ENCODE results near the gene TUBB1. TPM values are rescaled to one million over a fixed set of nuclear protein-coding genes. Genes with fewer than 3 reads are reported as not detected.

TUBB1 gene
- total and polyA plus RNA-seq, 7 experiments from 2014 or later, result 0.14 to 9.5 (median 0.60) TPM; not detected in 3

DNA sequence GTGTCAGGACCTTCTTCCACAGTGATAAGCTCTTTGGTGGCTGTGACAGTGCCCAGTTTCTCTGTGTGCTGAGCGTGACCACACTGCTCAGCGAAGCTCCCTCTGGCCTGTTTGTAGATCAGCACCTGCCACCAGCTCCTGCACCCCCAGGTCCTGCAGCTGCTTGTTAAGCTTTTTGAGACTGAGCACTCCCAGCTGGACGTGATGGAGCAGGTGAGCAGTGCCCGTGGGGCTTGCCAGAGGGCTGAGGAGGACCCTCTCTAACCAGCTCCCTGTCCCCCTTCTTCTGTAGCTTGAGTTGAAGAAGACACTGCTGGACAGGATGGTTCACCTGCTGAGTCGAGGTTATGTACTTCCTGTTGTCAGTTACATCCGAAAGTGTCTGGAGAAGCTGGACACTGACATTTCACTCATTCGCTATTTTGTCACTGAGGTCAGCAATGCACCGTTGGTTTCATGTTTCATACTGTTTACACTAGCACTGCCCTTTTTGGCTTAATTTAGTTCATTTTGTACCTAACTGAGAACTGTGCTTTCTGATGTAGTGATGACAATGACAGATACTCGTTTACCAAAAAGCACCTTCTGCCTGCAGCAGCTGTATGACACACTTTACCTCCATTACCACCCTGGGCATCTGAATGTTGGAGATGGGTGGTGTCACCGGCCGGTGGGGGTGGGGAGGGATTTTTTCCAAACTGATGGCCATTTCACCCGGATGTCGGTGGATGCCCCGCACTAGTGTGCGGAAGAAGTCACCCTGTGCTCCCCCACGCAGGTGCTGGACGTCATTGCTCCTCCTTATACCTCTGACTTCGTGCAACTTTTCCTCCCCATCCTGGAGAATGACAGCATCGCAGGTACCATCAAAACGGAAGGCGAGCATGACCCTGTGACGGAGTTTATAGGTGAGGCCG, 25.6 kb upstream of the TUBB1 start:
- Histone ChIP-seq H3K4me3 (ENCODE audit: low read length) (no peak overlapping the region), H3K27ac (ENCODE audit: low read depth, low read length) (no peak overlapping the region), H3K4me1 (ENCODE audit: control insufficient read depth in 2 of 2, insufficient read depth in 2 of 2, low read length in 2 of 2) (no peaks in the 10 kb centered on the region), H3K9me3 (ENCODE audit: control insufficient read depth in 2 of 3, low read length in 3 of 3) (no peaks in the 10 kb centered on the region), H3K36me3 (ENCODE audit: control insufficient read depth in 2 of 3, insufficient read depth in 3 of 3, low read length in 3 of 3) (peaks cover 29 to 88% (median 37%) of the 10 kb centered on the region in 3 experiments), H3K27me3 (ENCODE audit: control insufficient read depth in 2 of 2, insufficient read depth in 2 of 2, low read length in 2 of 2) (no peaks in the 10 kb centered on the region)
- Mint-ChIP-seq H3K4me1 (peaks cover 0 to 3% (median 0%) of the 10 kb centered on the region in 7 donors), H3K36me3 (peaks cover 21 to 67% (median 30%) of the 10 kb centered on the region in 5 donors), H3K4me3 (no peak overlapping the region), H3K9me3 (no peaks in the 10 kb centered on the region), H3K27ac (peak overlapping the region in 1 of 9 donors; percentile 41), H3K27me3 (no peaks in the 10 kb centered on the region)
- ATAC-seq (no peak), DNase-seq (no peak)
- POLR2A ChIA-PET, result interaction anchor here (0.8 kb wide), 1 partner anchor 12 kb away, joined by 5 read pairs; no protein-coding TSS in a partner anchor
- CTCF ChIA-PET, result interaction anchor here (1.3 kb wide), 1 partner anchor 24 kb away, joined by 4 read pairs; no protein-coding TSS in a partner anchor
- intact Hi-C loops (cut with micrococcal nuclease), result no loop called here

GRCh38 chr20:58994390-58995159, 24.7 kb upstream of the TUBB1 start:
- Mint-ChIP-seq H3K36me3 (peaks cover 20 to 59% (median 24%) of the 10 kb centered on the region in 5 donors), H3K4me3 (no peak overlapping the region), H3K27me3 (no peaks in the 10 kb centered on the region), H3K27ac (peak overlapping the region in 5 of 9 donors; percentile 8 to 65 (median 43)), H3K9me3 (no peaks in the 10 kb centered on the region), H3K4me1 (peaks cover 0 to 3% (median 0%) of the 10 kb centered on the region in 7 donors)
- ATAC-seq (no peak), DNase-seq (no peak)
- H3K27ac ChIP-seq (ENCODE audit: low read depth, low read length), result no peak overlapping the region
- no peaks in the 10 kb centered on the region for H3K4me1 ChIP-seq (ENCODE audit: control insufficient read depth in 2 of 2, insufficient read depth in 2 of 2, low read length in 2 of 2)
- H3K27me3 ChIP-seq (ENCODE audit: control insufficient read depth in 2 of 2, insufficient read depth in 2 of 2, low read length in 2 of 2), result no peaks in the 10 kb centered on the region
- H3K9me3 ChIP-seq (ENCODE audit: control insufficient read depth in 2 of 3, low read length in 3 of 3), result no peaks in the 10 kb centered on the region
- CTCF ChIA-PET, result interaction anchor here (1.3 kb wide), 1 partner anchor 23 kb away, joined by 4 read pairs; no protein-coding TSS in a partner anchor
- peaks cover 24 to 79% (median 32%) of the 10 kb centered on the region in 3 experiments for H3K36me3 ChIP-seq (ENCODE audit: control insufficient read depth in 2 of 3, insufficient read depth in 3 of 3, low read length in 3 of 3)
- POLR2A ChIA-PET, result interaction anchor here (0.7 kb wide), 1 partner anchor 102 kb away, joined by 3 read pairs; no protein-coding TSS in a partner anchor
- intact Hi-C loops (cut with micrococcal nuclease), result no loop called here
- H3K4me3 ChIP-seq (ENCODE audit: low read length), result no peak overlapping the region

GRCh38 chr20:58995461-58996225, 23.6 kb upstream of the TUBB1 start:
- H3K4me3 ChIP-seq (ENCODE audit: low read length), result no peak overlapping the region
- H3K4me3 Mint-ChIP-seq, result no peak overlapping the region
- H3K27me3 Mint-ChIP-seq, result no peaks in the 10 kb centered on the region
- intact Hi-C loops (cut with micrococcal nuclease), result no loop called here
- peaks cover 16 to 52% (median 22%) of the 10 kb centered on the region in 5 donors for H3K36me3 Mint-ChIP-seq
- CTCF ChIA-PET, result no interaction called here
- H3K4me1 Mint-ChIP-seq, result peaks cover 0 to 3% (median 0%) of the 10 kb centered on the region in 7 donors
- ATAC-seq (no peak), DNase-seq (no peak)
- no peaks in the 10 kb centered on the region for H3K9me3 Mint-ChIP-seq
- peak overlapping the region in 7 of 9 donors; percentile 9 to 77 (median 28) for H3K27ac Mint-ChIP-seq
- no peaks in the 10 kb centered on the region for H3K4me1 ChIP-seq (ENCODE audit: control insufficient read depth in 2 of 2, insufficient read depth in 2 of 2, low read length in 2 of 2)
- H3K9me3 ChIP-seq (ENCODE audit: control insufficient read depth in 2 of 3, low read length in 3 of 3), result no peaks in the 10 kb centered on the region
- no peak overlapping the region for H3K27ac ChIP-seq (ENCODE audit: low read depth, low read length)
- POLR2A ChIA-PET, result no interaction called here
- peaks cover 20 to 69% (median 24%) of the 10 kb centered on the region in 3 experiments for H3K36me3 ChIP-seq (ENCODE audit: control insufficient read depth in 2 of 3, insufficient read depth in 3 of 3, low read length in 3 of 3)
- H3K27me3 ChIP-seq (ENCODE audit: control insufficient read depth in 2 of 2, insufficient read depth in 2 of 2, low read length in 2 of 2), result no peaks in the 10 kb centered on the region

- Histone ChIP-seq H3K36me3 (ENCODE audit: control insufficient read depth in 2 of 3, insufficient read depth in 3 of 3, low read length in 3 of 3) (peaks cover 15 to 63% (median 19%) of the 10 kb centered on the region in 3 experiments), H3K4me3 (ENCODE audit: low read length) (no peak overlapping the region), H3K9me3 (ENCODE audit: control insufficient read depth in 2 of 3, low read length in 3 of 3) (no peaks in the 10 kb centered on the region), H3K4me1 (ENCODE audit: control insufficient read depth in 2 of 2, insufficient read depth in 2 of 2, low read length in 2 of 2) (no peaks in the 10 kb centered on the region), H3K27me3 (ENCODE audit: control insufficient read depth in 2 of 2, insufficient read depth in 2 of 2, low read length in 2 of 2) (no peaks in the 10 kb centered on the region), H3K27ac (ENCODE audit: low read depth, low read length) (no peak overlapping the region)
- ATAC-seq (no peak), DNase-seq (no peak)
- peak overlapping the region in 3 of 9 donors; percentile 11 to 49 (median 17) for H3K27ac Mint-ChIP-seq
- ChIA-PET CTCF (no interaction called here), POLR2A (no interaction called here)
- intact Hi-C loops (cut with micrococcal nuclease), result no loop called here
- peaks cover 0 to 3% (median 0%) of the 10 kb centered on the region in 7 donors for H3K4me1 Mint-ChIP-seq
- no peaks in the 10 kb centered on the region for H3K9me3 Mint-ChIP-seq
- no peak overlapping the region for H3K4me3 Mint-ChIP-seq
- peaks cover 16 to 47% (median 22%) of the 10 kb centered on the region in 5 donors for H3K36me3 Mint-ChIP-seq
- no peaks in the 10 kb centered on the region for H3K27me3 Mint-ChIP-seq
These were observed 23.0 kb upstream of the TUBB1 start for GRCh38 chr20:58996226-58996611.

- H3K27ac Mint-ChIP-seq, result no peak overlapping the region
- Histone ChIP-seq H3K9me3 (ENCODE audit: control insufficient read depth in 2 of 3, low read length in 3 of 3) (no peaks in the 10 kb centered on the region), H3K4me1 (ENCODE audit: control insufficient read depth in 2 of 2, insufficient read depth in 2 of 2, low read length in 2 of 2) (no peaks in the 10 kb centered on the region), H3K36me3 (ENCODE audit: control insufficient read depth in 2 of 3, insufficient read depth in 3 of 3, low read length in 3 of 3) (peaks cover 8 to 53% (median 15%) of the 10 kb centered on the region in 3 experiments), H3K27ac (ENCODE audit: low read depth, low read length) (no peak overlapping the region), H3K4me3 (ENCODE audit: low read length) (no peak overlapping the region), H3K27me3 (ENCODE audit: control insufficient read depth in 2 of 2, insufficient read depth in 2 of 2, low read length in 2 of 2) (no peaks in the 10 kb centered on the region)
- peaks cover 9 to 40% (median 23%) of the 10 kb centered on the region in 5 donors for H3K36me3 Mint-ChIP-seq
- intact Hi-C loops (cut with micrococcal nuclease), result no loop called here
- POLR2A ChIA-PET, result no interaction called here
- H3K4me1 Mint-ChIP-seq, result peaks cover 0 to 5% (median 0%) of the 10 kb centered on the region in 7 donors
- ATAC-seq (no peak), DNase-seq (no peak)
- CTCF ChIA-PET, result interaction anchor here (0.6 kb wide), 1 partner anchor 46 kb away, joined by 3 read pairs; no protein-coding TSS in a partner anchor
- H3K4me3 Mint-ChIP-seq, result no peak overlapping the region
- no peaks in the 10 kb centered on the region for H3K27me3 Mint-ChIP-seq
- no peaks in the 10 kb centered on the region for H3K9me3 Mint-ChIP-seq
These were observed 22.0 kb upstream of the TUBB1 start for GRCh38 chr20:58997141-58997770.
